HG03571 (cell line): ENCODE results near the gene COPG1.

Experiments used
- ATAC-seq: cut with Tn5 transposase; IDR thresholded peaks from one replicate; pipeline ENCODE4 v1.9.1; 2021; ENCODE audit not compliant: unreplicated experiment

The COPG1 gene

GRCh38 chr3:129312671-129313414, 63.4 kb downstream of the COPG1 start:
- ATAC-seq = no peak

GRCh38 chr3:129313415-129313664, 63.9 kb downstream of the COPG1 start:
- no peak for ATAC-seq

DNA sequence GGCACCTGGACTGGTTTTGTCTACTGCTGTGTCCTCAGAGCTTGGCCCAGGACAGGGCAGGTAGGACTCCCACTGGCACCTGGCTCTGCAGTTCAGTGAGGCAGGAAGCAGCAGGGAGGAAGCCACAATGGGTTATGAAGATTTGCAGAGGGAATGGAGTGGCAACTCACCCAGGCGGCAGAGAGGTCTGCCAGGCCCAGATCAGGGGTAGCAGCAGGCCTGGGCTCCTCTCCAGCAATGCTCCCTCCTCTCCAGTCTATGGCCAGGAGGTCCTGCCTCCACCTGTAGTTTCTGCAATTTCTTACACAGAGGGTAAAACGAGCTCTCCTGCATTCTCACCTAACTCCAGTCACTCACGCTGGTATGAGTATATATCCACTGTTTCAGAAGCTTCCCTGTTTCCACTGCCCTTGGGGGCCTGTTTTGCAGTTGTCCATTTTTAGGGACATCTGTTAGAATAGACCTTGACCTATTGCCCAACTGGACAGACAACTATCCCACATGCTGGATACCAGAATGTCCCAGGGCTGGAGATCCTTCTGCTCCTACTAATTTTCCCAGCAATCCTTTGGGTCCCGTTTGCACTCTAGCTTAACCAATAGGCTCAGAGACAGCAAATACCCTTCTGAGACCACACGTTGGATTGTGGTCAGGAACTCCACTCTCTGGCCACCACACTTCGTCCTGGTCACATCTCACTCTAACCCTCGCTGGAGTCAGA, 64.4 kb downstream of the COPG1 start:
- no peak for ATAC-seq

- peak; percentile 32 for ATAC-seq
Observed at GRCh38 chr3:129314386-129315222, 65.2 kb downstream of the COPG1 start.

DNA sequence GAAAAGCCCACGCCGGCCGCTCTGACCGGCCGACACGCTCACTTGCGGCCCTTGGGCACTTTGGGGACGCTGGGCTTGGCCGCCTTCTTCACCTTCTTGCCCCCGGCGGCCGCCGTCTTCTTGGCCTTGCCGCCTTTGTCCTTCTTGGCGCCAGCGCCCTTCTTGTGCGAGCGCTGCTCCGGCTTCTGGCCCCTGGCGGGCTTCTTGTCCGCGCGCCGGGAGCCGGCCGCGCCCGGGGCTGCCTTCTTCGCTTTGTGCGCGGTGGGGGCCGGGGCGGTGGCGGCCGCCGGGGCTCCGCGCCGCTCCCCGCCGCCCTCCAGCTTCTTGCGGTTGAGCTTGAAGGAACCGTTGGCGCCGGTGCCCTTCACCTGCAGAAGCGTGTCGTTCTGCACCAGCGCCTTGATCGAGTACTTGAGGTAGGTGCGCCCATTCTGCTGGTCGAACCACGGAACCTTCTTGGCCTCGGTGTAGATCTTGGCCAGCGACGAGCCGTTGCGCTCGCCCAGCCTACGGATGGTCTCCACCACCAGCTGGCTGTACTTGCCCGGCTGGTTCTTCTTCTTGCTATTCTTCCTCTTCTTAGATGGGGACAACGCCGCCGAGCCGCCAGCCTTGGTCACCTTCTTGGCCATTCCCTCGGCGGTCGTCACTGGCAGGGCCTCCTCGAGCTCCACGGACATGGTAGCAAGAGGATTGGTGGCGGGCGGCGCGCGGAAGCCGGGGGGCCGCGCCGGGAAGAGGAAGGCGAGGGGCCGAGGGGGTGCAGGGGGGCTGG, 66.0 kb downstream of the COPG1 start:
- no peak for ATAC-seq

- ATAC-seq = no peak
Observed at GRCh38 chr3:129315998-129316247, 66.5 kb downstream of the COPG1 start.

DNA sequence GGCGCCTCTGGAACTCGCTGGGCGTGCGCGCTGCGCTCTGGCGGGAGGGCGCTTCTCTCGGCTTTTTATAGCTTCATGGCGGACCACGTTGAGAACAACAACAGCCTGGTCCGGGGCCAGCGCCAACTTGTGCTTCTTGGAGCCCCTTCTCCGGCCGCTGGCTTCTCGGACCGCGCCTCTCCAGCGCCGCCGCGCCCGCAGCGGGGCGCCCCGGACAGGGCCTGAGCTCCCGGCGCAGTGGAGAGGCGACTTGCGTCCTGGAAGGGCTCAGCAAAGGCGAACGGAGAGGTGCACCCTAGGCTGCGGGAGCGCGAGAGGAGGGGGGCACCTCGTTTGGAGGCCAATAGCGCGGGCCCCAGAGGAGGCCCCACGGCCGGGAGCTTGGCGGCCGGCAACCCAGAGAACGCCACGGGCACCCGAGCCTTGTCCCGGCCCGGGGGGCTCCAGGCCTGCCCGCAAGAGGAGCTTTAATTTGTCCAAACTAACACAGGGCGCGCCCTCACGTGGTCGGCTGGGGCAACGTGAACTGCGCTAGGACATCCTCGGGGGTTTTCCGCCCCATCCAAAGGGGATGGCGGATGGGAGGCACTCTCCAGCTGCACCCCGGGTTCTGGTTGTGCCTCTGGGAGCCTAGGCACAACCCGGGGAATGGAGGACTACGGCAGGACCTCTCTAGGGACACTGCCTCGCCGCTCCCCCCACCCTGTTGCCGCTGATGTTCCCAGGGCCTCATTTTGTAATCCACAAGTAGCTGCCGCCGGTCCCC, 67.0 kb downstream of the COPG1 start:
- ATAC-seq = peak; percentile 30

DNA sequence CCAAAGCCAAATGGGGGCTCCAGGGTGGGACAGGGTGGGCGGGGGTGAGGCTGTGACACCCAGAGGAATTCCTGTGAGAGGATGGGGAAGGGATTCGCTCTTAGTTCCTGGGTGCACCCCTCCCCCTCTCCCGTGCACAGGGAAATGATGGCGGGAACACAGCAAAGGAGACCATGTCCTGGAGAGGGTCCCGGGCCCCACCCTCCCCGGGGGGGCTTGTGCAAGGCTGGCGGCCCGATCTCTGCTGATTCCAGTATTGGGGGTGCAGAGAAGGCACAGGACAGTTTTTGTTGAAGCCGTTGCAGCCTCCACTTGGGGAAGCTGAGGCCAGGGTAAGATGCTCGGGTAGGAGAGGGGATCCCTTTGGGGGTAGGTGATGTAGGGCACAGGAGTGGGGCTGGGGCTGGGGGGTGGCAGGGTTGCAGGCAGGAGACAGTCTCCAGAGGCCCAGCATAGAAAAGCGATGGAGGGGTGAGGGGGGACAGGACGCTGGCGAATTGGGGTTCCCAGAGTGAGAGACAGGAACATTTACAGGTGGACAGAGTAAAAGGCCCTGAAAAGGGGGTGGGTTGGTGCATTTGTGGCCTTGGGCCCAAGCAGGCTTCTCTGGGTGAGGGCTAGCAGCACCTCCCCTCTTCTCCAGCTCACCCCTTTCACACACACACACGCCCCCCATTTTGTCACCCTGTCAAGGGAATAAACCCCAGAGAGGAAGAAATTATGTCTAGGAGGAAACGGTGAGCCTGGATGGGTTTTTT, 67.8 kb downstream of the COPG1 start:
- no peak for ATAC-seq

DNA sequence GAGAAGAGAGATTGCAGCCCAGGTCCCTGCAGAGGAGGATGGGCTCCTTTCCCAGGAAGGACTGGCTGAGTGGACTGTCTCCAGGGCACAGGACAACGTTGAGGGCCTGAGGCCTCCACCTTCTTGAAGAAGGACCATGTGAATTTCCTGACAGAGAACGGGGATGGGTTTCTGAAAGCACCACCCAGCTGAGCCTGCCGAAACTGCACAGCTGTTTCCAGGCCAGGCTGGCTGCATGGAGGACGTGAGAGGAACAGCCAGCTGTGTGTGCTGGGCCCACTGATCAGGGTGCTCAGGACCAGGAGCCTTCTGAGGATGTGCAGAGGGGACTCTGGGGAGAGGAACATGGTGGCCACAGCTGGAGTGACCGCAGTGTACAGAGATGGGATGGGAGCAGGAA, 68.4 kb downstream of the COPG1 start:
- no peak for ATAC-seq

GRCh38 chr3:129318921-129319320, 69.5 kb downstream of the COPG1 start:
- ATAC-seq = no peak

DNA sequence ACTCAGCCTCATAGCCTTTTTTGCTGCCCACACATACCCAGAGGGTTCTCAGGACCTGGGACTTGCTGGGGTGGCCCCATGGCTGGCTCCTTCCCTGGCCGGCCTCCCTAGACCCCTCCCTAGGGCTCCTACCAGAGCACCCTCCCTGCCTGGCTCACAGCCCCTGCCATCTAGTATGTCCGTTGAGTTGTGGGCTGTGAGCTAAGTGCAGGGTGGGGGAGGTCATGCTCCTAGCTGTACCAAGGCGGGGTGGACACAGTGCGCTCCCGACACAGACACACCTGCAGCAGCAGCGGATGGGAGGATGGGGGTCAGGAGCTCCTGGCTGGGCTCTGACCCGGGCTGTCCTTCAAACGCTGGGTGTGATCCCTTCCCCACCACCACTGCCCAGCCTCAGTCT, 70.9 kb downstream of the COPG1 start:
- no peak for ATAC-seq

DNA sequence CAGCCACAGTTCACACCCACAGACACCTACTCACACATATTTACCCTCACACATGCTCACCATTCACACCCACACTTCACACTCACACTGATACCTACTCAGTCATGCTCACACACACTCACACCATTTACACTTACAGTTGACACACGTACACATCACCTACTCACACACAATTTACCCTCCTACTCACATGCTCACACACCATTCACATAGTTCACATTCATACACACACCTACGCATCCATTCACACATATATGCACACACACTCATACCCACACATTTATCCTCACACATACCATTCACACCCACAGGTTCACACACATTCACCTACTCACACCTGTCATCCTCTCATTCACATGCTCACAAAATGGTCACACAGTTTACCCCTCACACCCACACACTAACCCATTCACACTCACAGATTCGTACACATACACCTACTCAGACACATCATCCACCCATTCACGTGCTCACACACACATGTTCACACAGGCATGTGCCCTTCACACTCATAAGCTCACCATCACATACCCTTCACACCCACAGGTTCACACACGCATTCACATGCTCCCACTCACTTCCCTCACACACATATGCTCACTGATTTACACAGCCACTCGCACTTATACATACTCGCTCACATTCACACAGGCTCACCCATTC, 71.5 kb downstream of the COPG1 start:
- ATAC-seq = no peak

DNA sequence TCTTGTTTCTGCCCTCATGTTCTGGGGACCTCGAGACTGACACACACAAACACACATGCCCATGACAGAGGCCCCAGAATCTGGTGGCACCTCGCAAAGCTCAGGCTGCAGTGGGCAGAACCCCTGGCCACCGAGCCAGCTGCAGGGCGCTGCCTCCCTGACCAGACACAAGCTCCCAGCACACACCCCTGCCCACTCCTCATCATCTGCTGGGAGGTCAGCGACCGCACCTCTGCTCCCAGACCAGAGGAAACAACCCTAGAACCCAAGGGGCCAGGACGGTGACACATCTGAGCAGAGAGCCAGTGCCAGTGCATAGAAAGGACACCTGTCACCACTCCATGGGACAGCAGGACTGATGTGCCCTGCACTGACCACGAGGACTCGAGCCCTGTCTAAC, 72.5 kb downstream of the COPG1 start:
- no peak for ATAC-seq

DNA sequence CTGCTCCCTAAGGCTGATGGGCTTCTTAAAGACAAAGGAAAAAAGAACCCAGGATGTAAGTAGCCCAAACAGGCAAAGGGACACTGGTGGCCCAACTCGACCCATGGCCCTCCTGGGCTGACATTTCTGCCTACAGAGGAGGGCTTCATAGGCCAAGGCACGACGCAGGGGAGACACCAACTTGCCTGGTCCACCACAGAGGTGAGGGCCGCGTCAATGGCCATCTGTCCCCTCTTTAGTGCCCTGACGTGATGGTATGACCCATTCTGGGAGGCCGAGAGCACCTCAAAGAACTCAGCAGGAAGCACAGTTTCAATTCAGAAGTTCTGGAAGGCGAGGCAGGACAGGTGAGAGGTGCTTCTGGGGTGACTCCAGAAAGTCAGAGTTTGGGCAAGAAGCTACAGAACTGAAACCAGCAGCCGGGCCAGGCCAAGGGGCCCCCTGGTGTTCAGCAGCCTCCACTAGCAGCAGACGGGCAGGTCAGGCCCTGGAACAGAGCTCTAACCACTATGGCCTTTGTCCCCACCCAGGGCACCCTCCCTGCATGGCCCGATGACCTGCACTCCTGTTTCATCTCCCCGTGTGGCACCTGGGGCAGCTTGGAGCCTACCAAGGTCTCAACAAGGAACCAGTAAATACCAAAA, 74.4 kb downstream of the COPG1 start:
- no peak for ATAC-seq

GRCh38 chr3:129324855-129325254, 75.4 kb downstream of the COPG1 start:
- ATAC-seq = no peak

GRCh38 chr3:129325383-129325782, 76.0 kb downstream of the COPG1 start:
- no peak for ATAC-seq

DNA sequence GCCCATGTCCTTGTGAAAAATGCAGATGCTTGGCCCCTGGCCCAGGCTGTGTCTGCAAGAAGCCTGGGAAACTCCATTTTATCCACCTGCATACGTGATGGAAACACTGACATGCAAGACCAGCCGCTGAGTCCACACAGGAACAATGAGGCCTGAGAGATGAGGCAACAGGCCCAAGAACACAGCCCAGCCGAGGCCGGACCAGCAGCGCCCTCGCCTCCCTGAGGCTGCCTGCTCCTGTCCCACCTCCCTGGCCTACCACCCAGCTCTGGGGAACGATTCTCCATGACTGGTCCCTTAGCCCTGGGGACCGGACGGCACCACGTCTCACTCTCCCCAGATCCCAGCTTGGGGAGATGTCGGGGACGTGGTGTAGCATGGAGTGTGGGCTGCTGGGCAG, 76.7 kb downstream of the COPG1 start:
- ATAC-seq = no peak

- no peak for ATAC-seq
Observed at GRCh38 chr3:129326595-129326994, 77.2 kb downstream of the COPG1 start.
